K562 (cell line): ENCODE data around the gene UBE2L6. TPM values are rescaled to one million over a fixed set of nuclear protein-coding genes. Genes with fewer than 3 reads are reported as not detected.

Source experiments
- HMG20A ChIP-seq: fragments of 450-650 bp; formaldehyde crosslinking; conservative IDR thresholded peaks from 2 replicates; pipeline ENCODE4 v1.4.0; 2020; ENCODE audit warnings: mild to moderate bottlenecking, mixed read lengths
- MECOM ChIP-seq: fragments of 250-450 bp; sonication (Bioruptor Pico); IDR thresholded peaks from 2 replicates; pipeline ENCODE4 v1.8.0; 2022; ENCODE audit warnings: inconsistent platforms
- SREBF2 ChIP-seq: sonication (generic); formaldehyde crosslinking; IDR thresholded peaks from 2 replicates; pipeline ENCODE4 v1.4.0; 2020; ENCODE audit warnings: mild to moderate bottlenecking, missing genetic modification reagents
- SRSF1 ChIP-seq: fragments of 200-400 bp; formaldehyde crosslinking; IDR thresholded peaks from 2 replicates; pipeline ENCODE4 v1.6.1; 2017; ENCODE audit warnings: mild to moderate bottlenecking, low read depth, low read length, moderate library complexity
- XRCC5 ChIP-seq: fragments of 200-400 bp; formaldehyde crosslinking; IDR thresholded peaks from 2 replicates; pipeline ENCODE4 v1.6.1; 2017; ENCODE audit warnings: low read depth, mild to moderate bottlenecking, low read length
- ZNF217 ChIP-seq: sonication (generic); formaldehyde crosslinking; IDR thresholded peaks from 2 replicates; pipeline ENCODE4 v1.8.0; 2022; ENCODE audit warnings: mild to moderate bottlenecking, missing genetic modification reagents
- ZNF75A ChIP-seq: fragments of 450-650 bp; formaldehyde crosslinking; IDR thresholded peaks from 2 replicates; pipeline ENCODE4 v1.4.0; 2020; ENCODE audit warnings: mild to moderate bottlenecking
- polyA plus RNA-seq, 8 experiments: library from polyadenylated mRNA; depleted of rRNA in 4 of 8; stranded (reverse) in 5 of 8; unstranded in 3 of 8; fragments of >200 nt; fragmentation: Nextera tagmentation in 2 of 8; fragmentation: Illumina TruSeq in 1 of 8; extraction: Ambion mirVana in 2 of 8; extraction: Trizol in 1 of 8; gene quantifications; 2 replicates each; pipeline versions ENCODE4 v1.2.1 to v1.2.3, GENCODE V29; 2011 to 2014; ENCODE audit warnings: inconsistent platforms in 1 of 8, missing spikeins in 1 of 8
- total RNA-seq, 7 experiments: library from RNA; depleted of rRNA in 6 of 7; stranded (reverse); fragments of >200 nt in 6 of 7; fragmentation: Illumina TruSeq in 2 of 7; extraction: Trizol in 2 of 7; gene quantifications; 2 replicates each; pipeline versions ENCODE4 v1.2.1 to v1.2.3, GENCODE V29; 2011 to 2021; ENCODE audit warnings: low replicate concordance in 1 of 7
- TF ChIP-seq, protein P1 (sequence below), 2 experiments: fragments of 450-650 bp; formaldehyde crosslinking in 1 of 2; IDR thresholded peaks; 2 replicates each; pipeline versions ENCODE4 v1.4.0 to v1.6.1; 2014 to 2020; ENCODE audit warnings: mild to moderate bottlenecking in 2 of 2, borderline replicate concordance in 1 of 2, low read depth in 1 of 2
- TF ChIP-seq, protein P2 (sequence below): sonication (generic); formaldehyde crosslinking; IDR thresholded peaks from 2 replicates; pipeline ENCODE4 v1.8.0; 2023; ENCODE audit warnings: missing genetic modification reagents, mild to moderate bottlenecking, borderline replicate concordance
- TF ChIP-seq, protein P3 (sequence below): fragments of 150-350 bp; conservative IDR thresholded peaks from 2 replicates; pipeline ENCODE4 v1.6.1; 2014; ENCODE audit warnings: low read length

Gene UBE2L6
- total and polyA plus RNA-seq, 9 of the 15 experiments (the other 6 are each of a cell fraction or from before 2014, with no cell fraction given): 5.9 to 24.9 (median 9.7) TPM

DNA sequence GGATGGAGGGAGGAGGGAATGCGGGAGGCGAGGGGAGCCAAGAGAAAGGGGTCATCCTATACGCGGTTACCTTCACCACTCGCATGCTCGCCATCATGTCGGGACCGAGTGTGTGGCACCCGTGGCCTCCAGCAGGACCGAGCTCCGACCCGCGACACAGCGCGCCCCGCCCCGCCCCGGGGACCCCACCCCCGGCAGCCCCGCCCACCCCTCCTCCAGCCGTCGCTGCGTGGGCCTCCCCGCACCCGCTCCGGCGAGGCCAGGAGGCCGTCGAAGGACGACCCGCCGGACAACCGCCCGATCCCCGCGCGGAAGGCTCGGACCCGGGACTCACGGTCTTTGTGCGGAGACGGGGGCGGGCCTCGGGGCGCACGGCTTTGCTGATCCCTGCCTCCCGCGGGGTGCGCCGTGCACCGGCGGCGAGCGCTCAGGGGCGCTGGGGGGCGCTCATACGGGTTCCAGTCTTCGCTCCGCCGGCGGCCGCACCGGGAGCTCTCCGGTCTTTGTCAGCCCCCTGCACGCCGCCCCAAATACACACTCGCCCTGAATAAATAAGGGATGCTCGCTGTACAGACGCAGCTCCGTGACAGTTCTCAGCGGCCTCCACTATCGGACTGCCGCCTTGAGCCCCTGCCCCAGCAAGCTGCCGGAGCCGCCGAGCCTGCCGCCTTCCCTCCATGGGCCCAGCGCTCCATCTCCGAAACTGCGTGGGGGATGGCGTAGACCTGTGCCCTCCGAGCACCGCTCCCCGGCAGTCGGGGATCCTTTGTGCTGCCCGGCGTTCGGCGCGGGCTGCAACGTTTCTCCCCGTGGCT lies at the start of gene UBE2L6 (continued):
- TF ChIP-seq, protein P1, sequence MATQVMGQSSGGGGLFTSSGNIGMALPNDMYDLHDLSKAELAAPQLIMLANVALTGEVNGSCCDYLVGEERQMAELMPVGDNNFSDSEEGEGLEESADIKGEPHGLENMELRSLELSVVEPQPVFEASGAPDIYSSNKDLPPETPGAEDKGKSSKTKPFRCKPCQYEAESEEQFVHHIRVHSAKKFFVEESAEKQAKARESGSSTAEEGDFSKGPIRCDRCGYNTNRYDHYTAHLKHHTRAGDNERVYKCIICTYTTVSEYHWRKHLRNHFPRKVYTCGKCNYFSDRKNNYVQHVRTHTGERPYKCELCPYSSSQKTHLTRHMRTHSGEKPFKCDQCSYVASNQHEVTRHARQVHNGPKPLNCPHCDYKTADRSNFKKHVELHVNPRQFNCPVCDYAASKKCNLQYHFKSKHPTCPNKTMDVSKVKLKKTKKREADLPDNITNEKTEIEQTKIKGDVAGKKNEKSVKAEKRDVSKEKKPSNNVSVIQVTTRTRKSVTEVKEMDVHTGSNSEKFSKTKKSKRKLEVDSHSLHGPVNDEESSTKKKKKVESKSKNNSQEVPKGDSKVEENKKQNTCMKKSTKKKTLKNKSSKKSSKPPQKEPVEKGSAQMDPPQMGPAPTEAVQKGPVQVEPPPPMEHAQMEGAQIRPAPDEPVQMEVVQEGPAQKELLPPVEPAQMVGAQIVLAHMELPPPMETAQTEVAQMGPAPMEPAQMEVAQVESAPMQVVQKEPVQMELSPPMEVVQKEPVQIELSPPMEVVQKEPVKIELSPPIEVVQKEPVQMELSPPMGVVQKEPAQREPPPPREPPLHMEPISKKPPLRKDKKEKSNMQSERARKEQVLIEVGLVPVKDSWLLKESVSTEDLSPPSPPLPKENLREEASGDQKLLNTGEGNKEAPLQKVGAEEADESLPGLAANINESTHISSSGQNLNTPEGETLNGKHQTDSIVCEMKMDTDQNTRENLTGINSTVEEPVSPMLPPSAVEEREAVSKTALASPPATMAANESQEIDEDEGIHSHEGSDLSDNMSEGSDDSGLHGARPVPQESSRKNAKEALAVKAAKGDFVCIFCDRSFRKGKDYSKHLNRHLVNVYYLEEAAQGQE (IDR thresholded peaks at IDR 0.05; ENCODE audit: borderline replicate concordance): no peak; the same call in 1 of the 2 replicates
- TF ChIP-seq, protein P1 (CRISPR knock-in tag; IDR thresholded peaks at IDR 0.05; ENCODE audit: low read depth): peak; percentile 35; the same call in 1 of the 2 replicates
- no peak for TF ChIP-seq ZNF75A (CRISPR knock-in tag)
- TF ChIP-seq, protein P2, sequence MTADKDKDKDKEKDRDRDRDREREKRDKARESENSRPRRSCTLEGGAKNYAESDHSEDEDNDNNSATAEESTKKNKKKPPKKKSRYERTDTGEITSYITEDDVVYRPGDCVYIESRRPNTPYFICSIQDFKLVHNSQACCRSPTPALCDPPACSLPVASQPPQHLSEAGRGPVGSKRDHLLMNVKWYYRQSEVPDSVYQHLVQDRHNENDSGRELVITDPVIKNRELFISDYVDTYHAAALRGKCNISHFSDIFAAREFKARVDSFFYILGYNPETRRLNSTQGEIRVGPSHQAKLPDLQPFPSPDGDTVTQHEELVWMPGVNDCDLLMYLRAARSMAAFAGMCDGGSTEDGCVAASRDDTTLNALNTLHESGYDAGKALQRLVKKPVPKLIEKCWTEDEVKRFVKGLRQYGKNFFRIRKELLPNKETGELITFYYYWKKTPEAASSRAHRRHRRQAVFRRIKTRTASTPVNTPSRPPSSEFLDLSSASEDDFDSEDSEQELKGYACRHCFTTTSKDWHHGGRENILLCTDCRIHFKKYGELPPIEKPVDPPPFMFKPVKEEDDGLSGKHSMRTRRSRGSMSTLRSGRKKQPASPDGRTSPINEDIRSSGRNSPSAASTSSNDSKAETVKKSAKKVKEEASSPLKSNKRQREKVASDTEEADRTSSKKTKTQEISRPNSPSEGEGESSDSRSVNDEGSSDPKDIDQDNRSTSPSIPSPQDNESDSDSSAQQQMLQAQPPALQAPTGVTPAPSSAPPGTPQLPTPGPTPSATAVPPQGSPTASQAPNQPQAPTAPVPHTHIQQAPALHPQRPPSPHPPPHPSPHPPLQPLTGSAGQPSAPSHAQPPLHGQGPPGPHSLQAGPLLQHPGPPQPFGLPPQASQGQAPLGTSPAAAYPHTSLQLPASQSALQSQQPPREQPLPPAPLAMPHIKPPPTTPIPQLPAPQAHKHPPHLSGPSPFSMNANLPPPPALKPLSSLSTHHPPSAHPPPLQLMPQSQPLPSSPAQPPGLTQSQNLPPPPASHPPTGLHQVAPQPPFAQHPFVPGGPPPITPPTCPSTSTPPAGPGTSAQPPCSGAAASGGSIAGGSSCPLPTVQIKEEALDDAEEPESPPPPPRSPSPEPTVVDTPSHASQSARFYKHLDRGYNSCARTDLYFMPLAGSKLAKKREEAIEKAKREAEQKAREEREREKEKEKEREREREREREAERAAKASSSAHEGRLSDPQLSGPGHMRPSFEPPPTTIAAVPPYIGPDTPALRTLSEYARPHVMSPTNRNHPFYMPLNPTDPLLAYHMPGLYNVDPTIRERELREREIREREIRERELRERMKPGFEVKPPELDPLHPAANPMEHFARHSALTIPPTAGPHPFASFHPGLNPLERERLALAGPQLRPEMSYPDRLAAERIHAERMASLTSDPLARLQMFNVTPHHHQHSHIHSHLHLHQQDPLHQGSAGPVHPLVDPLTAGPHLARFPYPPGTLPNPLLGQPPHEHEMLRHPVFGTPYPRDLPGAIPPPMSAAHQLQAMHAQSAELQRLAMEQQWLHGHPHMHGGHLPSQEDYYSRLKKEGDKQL (CRISPR knock-in tag): no peak
- no peak for TF ChIP-seq SREBF2
- TF ChIP-seq, protein P3, sequence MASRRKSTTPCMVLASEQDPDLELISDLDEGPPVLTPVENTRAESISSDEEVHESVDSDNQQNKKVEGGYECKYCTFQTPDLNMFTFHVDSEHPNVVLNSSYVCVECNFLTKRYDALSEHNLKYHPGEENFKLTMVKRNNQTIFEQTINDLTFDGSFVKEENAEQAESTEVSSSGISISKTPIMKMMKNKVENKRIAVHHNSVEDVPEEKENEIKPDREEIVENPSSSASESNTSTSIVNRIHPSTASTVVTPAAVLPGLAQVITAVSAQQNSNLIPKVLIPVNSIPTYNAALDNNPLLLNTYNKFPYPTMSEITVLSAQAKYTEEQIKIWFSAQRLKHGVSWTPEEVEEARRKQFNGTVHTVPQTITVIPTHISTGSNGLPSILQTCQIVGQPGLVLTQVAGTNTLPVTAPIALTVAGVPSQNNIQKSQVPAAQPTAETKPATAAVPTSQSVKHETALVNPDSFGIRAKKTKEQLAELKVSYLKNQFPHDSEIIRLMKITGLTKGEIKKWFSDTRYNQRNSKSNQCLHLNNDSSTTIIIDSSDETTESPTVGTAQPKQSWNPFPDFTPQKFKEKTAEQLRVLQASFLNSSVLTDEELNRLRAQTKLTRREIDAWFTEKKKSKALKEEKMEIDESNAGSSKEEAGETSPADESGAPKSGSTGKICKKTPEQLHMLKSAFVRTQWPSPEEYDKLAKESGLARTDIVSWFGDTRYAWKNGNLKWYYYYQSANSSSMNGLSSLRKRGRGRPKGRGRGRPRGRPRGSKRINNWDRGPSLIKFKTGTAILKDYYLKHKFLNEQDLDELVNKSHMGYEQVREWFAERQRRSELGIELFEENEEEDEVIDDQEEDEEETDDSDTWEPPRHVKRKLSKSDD: no peak
- no peak for TF ChIP-seq ZNF217 (CRISPR knock-in tag)
- TF ChIP-seq XRCC5: peak; percentile 86; the same call in 1 of the 2 replicates
- TF ChIP-seq SRSF1: no peak
- no peak for TF ChIP-seq HMG20A (CRISPR knock-in tag)
- TF ChIP-seq MECOM: no peak
